Stimulated activated CD8-positive, alpha-beta memory T cell treated with anti-CD3 and anti-CD28 coated beads, Interleukin-12 subunit alpha, Interleukin-12 subunit beta, amount 100 ng/mL, for 24 hours (primary cell): Measurements from ENCODE around the gene FCGR2B.
A peak's percentile ranks its signal among the peaks of the same experiment; 100 is the strongest.
"Not testable (repeated sequence)": the region's sequence is repeated elsewhere in the genome, so short reads cannot be mapped to it uniquely, and the experiment has no call there.

Experiments used
- DNase-seq: peaks from one replicate; pipeline ENCODE4 v3.0.0-alpha.2; 2020; ENCODE audit errors: extremely low read depth

The FCGR2B gene

DNA sequence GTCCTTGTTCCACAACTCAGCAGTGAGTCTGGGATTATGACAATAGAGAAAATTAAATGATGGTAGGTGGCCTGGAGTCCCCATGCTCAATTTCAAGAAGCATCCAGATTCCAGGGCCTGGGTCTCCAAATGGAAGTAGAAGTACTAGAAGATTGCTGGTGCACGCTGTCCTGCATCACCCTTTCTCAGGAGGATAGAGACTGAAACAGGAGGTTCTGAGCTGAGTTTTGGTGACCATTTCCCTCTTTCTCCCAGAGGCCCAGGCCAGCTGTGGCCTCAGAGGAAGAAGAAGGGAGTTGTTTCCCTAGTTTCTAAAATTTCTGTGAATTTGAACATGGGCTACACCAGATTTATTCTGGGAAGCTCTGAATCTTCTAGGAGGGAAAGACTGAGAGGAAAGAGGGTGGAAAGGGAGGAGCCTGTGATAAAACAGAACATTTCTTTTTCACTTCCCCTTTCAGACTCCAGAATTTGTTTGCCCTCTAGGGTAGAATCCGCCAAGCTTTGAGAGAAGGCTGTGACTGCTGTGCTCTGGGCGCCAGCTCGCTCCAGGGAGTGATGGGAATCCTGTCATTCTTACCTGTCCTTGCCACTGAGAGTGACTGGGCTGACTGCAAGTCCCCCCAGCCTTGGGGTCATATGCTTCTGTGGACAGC, at the start of gene FCGR2B:
Gene FCGR2B (plus strand): TSS at position 460 of the 656 bp plus-strand sequence. CDS start 99 bp downstream, at position 559.
- not testable (repeated sequence) for DNase-seq

DNA sequence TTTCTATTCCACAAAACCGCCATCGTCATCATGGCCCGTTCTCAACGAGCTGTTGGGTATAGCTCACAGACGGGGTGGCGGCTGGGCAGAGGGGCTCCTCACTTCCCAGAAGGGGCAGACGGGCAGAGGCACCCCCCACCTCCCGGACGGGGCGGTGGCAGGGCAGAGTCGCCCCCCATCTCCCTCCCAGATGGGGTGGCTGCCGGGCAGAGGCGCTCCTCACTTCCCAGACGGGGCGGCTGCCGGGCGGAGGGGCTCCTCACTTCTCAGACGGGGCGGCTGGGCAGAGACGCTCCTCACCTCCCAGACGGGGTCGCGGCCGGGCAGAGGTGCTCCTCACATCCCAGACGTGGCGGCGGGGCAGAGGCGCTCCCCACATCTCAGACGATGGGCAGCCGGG, 46.5 kb upstream of the FCGR2B start:
- not testable (repeated sequence) for DNase-seq

GRCh38 chr1:161618517-161618916, 44.4 kb upstream of the FCGR2B start:
- DNase-seq: not testable (repeated sequence)

GRCh38 chr1:161620399-161620798, 42.5 kb upstream of the FCGR2B start:
- DNase-seq: not testable (repeated sequence)

DNA sequence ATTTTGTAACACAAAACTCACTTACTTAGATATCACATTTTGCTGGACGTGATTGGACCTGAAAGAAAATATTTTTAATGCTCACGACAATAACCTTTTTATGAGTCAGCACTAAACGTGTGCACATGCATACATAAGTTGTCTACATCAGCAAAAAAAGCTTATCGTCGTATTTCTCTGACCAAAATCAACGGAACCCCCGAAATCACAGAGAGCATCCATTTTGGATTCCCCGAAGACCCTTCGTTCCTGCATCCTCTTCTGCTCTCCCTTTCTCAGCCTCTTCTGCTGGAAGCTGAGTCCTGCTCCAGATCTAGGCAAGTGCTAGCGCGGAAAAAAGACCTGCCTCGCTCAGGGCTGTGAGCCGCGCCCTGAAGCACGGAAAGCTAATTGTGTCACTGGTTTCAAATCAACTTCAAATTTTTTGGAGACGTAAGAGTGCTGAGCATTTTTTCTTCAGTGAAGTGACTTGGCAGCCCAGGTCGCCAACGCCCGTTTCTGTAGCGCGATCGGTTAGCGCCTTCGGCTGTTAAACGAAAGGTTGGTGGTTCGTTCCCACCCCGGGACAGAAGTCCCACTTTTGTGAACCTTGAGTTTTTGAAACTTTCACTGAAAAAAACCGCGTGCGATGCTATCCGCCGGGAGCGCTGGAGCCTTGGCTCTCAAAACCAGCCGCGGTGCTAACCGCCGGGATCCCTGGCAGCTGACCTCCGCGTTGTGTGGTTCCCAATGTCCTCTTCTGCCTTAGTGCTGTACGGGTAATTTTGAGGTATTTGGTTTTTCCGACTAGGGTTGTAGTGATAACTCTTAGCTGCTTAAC, 41.6 kb upstream of the FCGR2B start:
- peak; percentile 48 for DNase-seq

DNA sequence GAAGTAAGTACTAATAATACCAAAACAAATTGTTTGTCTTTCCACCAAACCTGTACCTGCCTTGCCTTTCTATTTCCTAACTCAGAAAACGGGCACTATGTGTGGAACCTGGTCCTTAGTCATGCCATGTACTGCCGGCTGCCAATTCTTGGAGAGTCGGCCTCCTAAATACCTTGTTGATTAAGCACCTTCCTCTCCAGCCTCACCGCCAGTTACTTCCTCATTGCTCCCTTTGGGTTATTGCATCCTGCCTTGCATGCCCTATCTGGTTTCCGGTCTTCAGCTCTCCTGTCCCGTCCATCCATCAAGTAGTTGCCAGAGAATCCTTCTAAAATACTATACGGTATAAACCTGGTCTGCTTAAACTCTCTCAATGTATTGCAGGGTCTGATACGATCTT, 40.9 kb upstream of the FCGR2B start:
- not testable (repeated sequence) for DNase-seq

DNA sequence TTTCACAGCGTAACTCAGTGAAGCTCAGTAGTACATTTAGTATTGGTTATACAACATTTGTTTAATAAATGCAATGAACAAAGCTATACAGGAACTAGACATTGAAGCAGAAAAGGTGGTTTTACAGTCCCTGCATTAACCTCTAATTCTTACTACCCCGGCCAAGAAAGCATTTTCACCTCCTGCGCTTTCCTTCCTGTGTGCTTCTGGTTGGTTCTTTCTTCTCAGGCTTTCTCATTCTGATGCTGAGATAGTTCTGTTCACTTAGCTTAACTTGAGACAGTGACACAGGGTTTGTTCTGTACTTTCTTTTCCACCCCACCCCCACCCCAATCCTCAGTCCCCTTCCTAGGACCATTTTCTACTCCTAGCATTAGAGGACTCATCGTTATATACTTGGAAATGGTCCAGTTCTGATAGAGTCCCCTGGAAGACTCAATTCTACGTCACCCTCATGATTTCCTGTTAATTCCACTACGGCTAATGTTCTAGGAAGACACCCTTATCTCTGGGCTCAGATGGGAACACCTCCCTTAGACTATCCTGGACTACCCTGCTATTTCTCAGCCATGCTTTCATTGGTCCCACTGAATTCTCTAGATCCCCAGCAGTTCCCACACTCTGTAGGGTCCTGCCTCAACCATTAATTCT, 39.4 kb upstream of the FCGR2B start:
- DNase-seq: not testable (repeated sequence)

GRCh38 chr1:161624605-161625004, 38.3 kb upstream of the FCGR2B start:
- DNase-seq: not testable (repeated sequence)

DNA sequence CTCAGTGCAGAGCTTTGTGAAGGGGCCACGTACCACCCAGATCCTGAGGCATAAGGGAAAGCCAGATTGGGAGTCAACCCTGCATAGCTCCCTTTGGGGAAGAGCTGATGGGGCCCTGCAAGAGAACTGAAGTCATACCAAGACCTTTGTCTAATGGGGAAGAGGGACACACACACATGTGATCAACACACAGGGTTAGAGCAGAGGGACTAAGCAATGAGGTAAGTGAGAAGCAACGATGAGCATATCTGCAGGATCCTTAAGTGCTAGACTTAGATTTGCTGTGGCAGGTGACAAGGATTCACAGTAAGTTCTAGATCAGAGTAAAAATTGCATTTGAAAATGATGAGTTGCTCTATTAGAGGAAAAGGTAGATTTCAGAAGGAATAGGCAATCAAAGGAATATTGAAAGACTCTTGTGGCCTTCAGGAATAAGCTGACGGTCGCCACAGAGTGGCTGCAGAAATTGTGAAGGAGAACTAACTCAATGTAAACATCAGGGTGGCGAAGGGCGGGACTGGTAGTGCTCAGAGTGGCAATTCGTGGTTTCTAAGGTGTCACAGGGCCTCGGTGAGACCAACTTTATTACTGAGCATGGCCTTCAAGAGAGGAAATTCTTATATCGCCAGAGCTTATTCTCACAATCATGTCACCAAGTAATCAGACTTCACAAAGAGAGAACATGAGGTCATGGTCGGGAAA, 36.3 kb upstream of the FCGR2B start:
- DNase-seq: not testable (repeated sequence)

- DNase-seq: not testable (repeated sequence)
Measured at GRCh38 chr1:161630128-161630742, 32.7 kb upstream of the FCGR2B start.

DNA sequence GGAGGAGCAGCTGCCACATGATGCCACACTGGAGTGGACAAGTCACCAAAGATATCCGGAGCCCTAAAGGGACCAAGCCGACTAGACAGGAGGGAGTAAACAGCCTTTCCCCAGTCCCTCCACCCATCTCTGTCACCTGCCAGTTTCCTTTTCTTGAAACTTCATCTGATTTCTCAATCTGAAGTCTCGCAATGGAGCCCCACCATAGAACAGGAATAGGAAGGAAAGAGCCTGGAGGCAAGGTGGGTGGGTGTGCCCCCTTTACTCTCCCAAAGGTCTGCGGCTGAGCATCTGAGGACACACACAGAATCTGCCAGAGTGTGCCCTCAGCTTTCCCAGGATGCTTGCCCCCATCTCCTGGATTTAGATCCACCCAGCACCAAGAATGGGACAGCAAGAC, 31.9 kb upstream of the FCGR2B start, which contains the start of gene FCGR3B:
Gene FCGR3B (minus strand): TSS at position 101 of the 400 bp plus-strand sequence. CDS start 82 bp downstream, at position 19.
- no peak for DNase-seq

DNA sequence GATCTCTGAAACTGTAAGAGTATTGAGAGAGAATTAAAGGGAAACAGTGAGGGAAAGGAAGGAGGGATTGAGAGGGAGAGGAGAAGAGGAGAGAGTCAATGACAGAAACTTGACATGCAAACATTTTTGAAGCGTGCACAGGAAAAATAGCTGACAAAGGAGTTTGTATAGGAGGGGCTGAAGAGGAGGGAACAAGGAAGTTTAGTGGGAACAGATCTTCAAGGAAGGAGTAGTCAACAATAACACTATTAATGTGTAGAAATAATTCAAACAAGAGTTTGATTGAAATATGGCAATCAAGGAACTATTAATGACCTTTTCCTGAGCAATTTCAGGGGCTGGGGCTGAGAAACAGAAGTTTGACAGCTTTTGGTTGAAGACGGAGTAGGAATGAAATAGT, 27.9 kb upstream of the FCGR2B start:
- DNase-seq: not testable (repeated sequence)

GRCh38 chr1:161636189-161636782, 26.7 kb upstream of the FCGR2B start:
- not testable (repeated sequence) for DNase-seq

DNA sequence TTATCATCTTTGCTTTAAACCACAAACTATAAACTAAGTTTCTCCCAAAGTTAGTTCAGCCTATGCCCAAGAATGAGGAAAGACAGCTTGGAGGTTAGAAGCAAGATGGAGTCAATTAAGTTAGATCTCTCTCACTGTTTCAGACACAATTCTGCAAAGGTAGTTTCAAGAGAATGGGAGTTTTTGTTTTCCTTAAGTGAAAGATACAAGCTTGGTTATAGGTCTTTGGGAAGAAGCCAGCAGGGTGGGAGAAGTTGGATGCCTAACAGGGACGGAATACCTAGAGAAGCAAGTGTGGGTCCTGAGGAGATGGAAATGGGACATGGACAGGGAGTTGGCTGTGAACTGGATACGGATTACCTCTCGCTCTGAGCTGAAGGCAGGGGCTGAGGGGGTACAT, 26.0 kb upstream of the FCGR2B start:
- not testable (repeated sequence) for DNase-seq

- DNase-seq: not testable (repeated sequence)
Measured at GRCh38 chr1:161638251-161638993, 24.5 kb upstream of the FCGR2B start.

GRCh38 chr1:161639203-161639602, 23.7 kb upstream of the FCGR2B start:
- DNase-seq: not testable (repeated sequence)

DNA sequence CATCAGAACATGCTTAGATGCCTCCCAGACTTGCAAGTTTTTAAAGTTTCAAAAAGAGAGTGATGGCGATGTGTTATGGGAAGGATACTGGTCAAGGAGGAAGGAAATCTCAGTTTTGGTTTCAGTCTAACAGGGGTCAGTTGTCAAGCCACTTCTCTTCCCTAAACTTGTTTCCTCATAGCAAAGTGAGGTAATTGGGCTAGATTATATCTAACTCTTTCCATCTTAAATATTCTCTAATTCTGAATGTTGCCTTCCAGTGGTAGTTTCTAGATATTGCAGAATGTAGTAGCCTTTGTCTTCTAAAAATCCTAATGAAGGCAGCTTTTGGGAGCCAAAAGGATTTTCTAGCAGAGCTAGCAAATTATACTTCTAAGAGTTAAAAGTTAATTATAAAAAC, 20.2 kb upstream of the FCGR2B start:
- not testable (repeated sequence) for DNase-seq

GRCh38 chr1:161643481-161644208, 19.3 kb upstream of the FCGR2B start:
- DNase-seq: not testable (repeated sequence)

GRCh38 chr1:161644855-161645254, 18.1 kb upstream of the FCGR2B start:
- not testable (repeated sequence) for DNase-seq
